GM19238 (cell line): ENCODE results near the gene WNK2.
"Not testable (repeated sequence)": the region's sequence is repeated elsewhere in the genome, so short reads cannot be mapped to it uniquely, and the experiment has no call there.

Experiments
- DNase-seq: peaks from one replicate; pipeline ENCODE4 v3.0.0; 2011; ENCODE audit warnings: low spot score; ENCODE audit not compliant: insufficient read length

WNK2 gene

GRCh38 chr9:93235300-93235960 lies 51.5 kb downstream of the WNK2 start:
- no peak for DNase-seq

- no peak for DNase-seq
Measured at GRCh38 chr9:93236541-93237206, 52.7 kb downstream of the WNK2 start.

- DNase-seq: no peak
Measured at GRCh38 chr9:93237540-93237939, 53.6 kb downstream of the WNK2 start.

- no peak for DNase-seq
Measured at GRCh38 chr9:93238953-93239925, 55.3 kb downstream of the WNK2 start.

GRCh38 chr9:93240891-93241334 lies 57.0 kb downstream of the WNK2 start:
- no peak for DNase-seq

- no peak for DNase-seq
Measured at GRCh38 chr9:93243112-93243511, 59.2 kb downstream of the WNK2 start.

- no peak for DNase-seq
Measured at GRCh38 chr9:93244101-93244500, 60.2 kb downstream of the WNK2 start.

- no peak for DNase-seq
Measured at GRCh38 chr9:93244510-93245436, 60.8 kb downstream of the WNK2 start.

GRCh38 chr9:93245437-93245970 lies 61.6 kb downstream of the WNK2 start:
- DNase-seq: no peak

GRCh38 chr9:93246111-93246510 lies 62.2 kb downstream of the WNK2 start:
- no peak for DNase-seq

GRCh38 chr9:93246526-93246925 lies 62.6 kb downstream of the WNK2 start:
- DNase-seq: no peak

GRCh38 chr9:93247099-93247865 lies 63.3 kb downstream of the WNK2 start:
- DNase-seq: no peak

GRCh38 chr9:93247892-93248291 lies 64.0 kb downstream of the WNK2 start:
- no peak for DNase-seq

- no peak for DNase-seq
Measured at GRCh38 chr9:93248386-93249040, 64.6 kb downstream of the WNK2 start.

GRCh38 chr9:93250185-93250584 lies 66.2 kb downstream of the WNK2 start:
- no peak for DNase-seq

GRCh38 chr9:93251309-93251708 lies 67.4 kb downstream of the WNK2 start:
- not testable (repeated sequence) for DNase-seq

- no peak for DNase-seq
Measured at GRCh38 chr9:93252116-93252780, 68.3 kb downstream of the WNK2 start.

GRCh38 chr9:93252781-93253530 lies 69.0 kb downstream of the WNK2 start:
- DNase-seq: no peak
